Subcutaneous preadipocyte (primary cell): ENCODE data around the gene DCTPP1. TPM values are rescaled to one million over a fixed set of nuclear protein-coding genes. Genes with fewer than 3 reads are reported as not detected.
A peak's percentile ranks its signal among the peaks of the same experiment; 100 is the strongest.

Experiments used
- small RNA-seq: library from RNA; depleted of rRNA; stranded (forward); fragments of <200 nt; gene quantifications from one replicate; pipeline ENCODE3, GENCODE V24; 2012
- total RNA-seq: library from RNA; depleted of rRNA; stranded (reverse); fragments of >200 nt; gene quantifications from 2 replicates; pipeline ENCODE4 v1.2.3, GENCODE V29; 2012

The DCTPP1 gene
- 20.6 and 22.1 TPM in 2 replicates for total RNA-seq

GRCh38 chr16:30429678-30430427, at the start of gene DCTPP1:
DCTPP1 (minus strand) TSS chr16:30430030; CDS start chr16:30429980, 50 bp downstream.

GRCh38 chr16:30472328-30472942, 42.6 kb upstream of the DCTPP1 start, which contains the start of gene ITGAL:
ITGAL (plus strand) TSS chr16:30472742; CDS start chr16:30472838, 96 bp downstream.

DNA sequence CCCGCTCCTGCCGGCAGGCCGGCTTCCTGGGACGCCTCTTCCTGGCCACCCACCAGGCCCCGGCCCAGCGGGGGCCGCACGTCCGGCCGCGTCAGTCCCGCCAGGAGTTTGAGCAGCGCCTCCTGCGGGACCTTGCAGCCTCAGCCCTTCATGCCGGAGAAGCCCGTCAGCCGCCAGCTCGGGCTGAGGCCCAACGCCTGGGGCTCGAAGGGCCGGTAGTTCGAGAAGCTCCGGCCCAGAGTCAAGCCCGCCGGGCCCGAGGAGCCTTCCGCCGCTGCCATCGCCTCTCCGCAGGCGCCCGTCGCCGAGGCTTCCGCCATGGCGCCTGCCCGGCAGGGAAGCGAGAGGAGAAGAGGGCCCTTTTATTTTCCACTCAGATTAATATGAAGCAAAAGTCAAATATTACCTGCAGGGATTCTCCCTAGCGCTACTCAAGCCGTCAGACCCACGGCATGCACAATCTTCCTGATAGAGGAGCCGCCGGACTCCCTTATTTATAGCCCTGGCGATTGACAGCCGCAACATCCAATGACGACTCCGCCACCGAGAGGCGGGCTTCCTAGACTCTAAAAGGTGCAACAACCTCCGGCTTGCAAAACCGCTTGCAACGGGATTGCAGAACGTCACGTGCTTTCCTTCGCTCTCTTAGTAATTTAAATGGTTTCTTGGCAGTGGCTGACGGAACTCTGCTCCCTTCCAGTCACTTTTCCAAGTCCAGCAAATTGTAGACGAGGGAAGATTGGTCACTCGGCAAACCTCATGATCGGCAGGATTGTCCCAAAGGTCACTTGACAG, 15.8 kb upstream of the DCTPP1 start, which contains the start of gene SEPHS2:
Gene SEPHS2, minus strand, starts transcription at position 467 of the 795 bp plus-strand sequence. Its CDS starts 147 bp downstream, at position 320.

DNA sequence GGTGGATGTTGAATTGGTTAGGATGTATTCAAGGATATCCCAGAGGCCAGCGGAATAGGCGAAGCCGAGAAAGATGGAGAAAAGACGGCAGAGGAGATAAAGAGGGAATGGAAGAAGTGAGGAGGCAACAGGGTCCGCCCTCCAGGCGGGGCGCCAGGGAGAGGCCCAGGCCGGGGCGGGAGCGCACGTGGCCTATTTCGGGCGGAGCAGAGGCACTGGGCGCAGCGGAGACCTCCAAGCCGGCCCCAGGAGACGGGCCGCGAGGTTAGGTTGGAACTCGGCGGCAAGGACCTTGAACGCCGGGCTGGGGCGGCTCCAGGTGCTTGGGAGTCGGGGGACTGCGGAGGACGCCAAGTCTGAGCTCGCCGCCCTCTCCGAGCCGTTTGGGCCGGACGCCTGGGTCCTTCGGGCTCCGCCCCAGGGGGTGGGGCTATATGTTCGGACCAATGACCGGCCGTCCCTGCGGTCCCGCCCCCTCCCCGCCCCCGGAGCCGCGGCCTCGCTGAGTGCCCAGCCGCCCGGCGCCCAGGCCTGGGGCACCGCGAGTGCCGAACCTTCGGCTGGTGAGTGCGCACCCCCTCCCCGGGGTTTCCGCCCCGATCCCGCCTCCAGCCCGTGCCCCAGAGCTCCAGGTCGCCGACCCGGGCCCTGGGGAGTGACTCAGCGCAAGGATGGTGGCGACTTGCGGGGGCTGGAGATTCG, 22.6 kb downstream of the DCTPP1 start, which contains the start of gene ZNF771:
Gene ZNF771, plus strand, starts transcription at position 505 of the 702 bp plus-strand sequence. CDS start 448 bp downstream, outside the sequence.

DNA sequence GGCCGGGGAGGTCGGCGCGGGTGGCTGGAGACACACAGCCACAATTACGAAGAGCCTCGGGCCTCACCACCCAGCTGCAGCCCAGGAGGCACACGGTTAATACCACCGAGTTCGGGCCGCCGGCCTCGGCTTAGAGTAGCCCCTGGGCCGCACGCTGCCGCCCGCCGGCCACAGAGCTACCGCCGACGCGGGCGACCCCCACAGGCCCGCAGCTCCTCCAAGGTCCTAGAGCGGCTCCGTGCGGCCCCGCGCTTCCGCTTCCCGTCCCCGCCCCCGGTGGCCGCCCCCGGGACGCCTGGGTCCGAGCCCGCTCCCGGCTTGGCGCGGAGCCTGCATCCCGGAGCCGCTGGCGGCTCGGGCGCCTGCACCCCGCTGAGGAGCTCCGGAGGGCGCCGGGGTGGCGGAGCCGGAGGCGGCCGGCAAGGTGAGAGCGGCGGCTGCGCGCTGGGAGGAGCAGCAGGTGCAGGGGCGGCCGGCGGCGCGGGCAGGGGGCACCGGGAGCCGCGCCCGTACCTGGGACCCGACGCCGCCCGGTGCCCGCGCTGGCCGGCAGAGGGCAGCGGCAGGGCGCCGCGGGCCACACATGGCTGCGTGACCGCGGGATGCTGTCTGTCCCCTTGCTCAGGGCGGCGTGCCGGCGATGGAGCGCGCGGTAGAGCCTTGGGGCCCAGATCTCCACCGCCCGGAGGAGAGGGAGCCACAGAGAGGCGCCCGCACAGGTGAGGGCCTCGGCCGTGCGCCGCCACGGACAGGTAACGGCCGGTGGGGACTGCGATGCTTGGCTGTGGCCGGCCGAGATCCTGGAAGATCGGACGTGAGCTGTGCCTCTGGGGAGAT, 34.5 kb downstream of the DCTPP1 start, which contains the start of gene ZNF48:
Gene ZNF48, plus strand, starts transcription at position 266 of the 837 bp plus-strand sequence. Its CDS starts 375 bp downstream, at position 641.

GRCh38 chr16:30382111-30382881, 47.5 kb downstream of the DCTPP1 start, which contains the start of gene SEPTIN1:
SEPTIN1 (minus strand) TSS chr16:30382561; CDS start chr16:30382542, 19 bp downstream.

DNA sequence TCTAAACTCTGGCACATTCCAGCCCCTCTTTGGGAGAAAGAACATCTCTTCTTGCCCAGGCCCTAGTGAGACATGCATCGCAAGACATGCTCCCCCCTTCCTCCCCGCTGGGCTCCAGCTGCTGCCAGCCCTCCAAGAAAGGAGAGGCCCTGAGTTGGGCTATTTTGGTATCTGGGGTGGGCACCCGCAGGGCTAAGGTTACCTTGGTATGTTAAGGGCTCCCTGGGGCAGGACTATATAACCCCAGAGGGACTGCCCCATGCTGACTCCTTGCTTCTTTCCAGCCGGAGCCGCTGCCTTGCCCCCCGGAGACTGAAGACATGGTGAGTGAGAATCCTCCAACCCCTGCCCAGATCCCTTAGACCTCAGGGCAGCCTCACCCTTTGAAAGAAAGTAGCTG, 55.3 kb downstream of the DCTPP1 start, which contains the start of gene MYL11:
Gene MYL11, plus strand, starts transcription at position 265 of the 400 bp plus-strand sequence. Its CDS starts 56 bp downstream, at position 321.

Small RNAs within 50 kb of the gene (small RNA-seq; reads per million reads assigned to genes)
- not detected for gene RF00019
- 9.8 reads per million, percentile 95 among the genes with 10 or more reads in this experiment for gene RF00406

Other genes with a start within 250 kb of the DCTPP1 start
- 0.73 and 1.6 TPM in 2 replicates for gene CORO1A, start 246.4 kb downstream of the DCTPP1 start, total RNA-seq
- gene BOLA2B, start 236.4 kb downstream of the DCTPP1 start, total RNA-seq, result 47.7 and 168 TPM in 2 replicates
- gene SLX1A, start 236.2 kb downstream of the DCTPP1 start, total RNA-seq, result 37.5 and 42.6 TPM in 2 replicates
- gene SULT1A3, start 230.8 kb downstream of the DCTPP1 start, total RNA-seq, result 2.9 and 5.7 TPM in 2 replicates
- gene NPIPB13, start 181.6 kb downstream of the DCTPP1 start, total RNA-seq, result 0.73 TPM in 1 of 2 replicates, not detected in the other
- 21.7 and 22.3 TPM in 2 replicates for gene CD2BP2, start 74.7 kb downstream of the DCTPP1 start, total RNA-seq
- 38.6 and 47.3 TPM in 2 replicates for gene TBC1D10B, start 59.5 kb downstream of the DCTPP1 start, total RNA-seq
- gene MYL11, start 55.2 kb downstream of the DCTPP1 start, total RNA-seq, result not detected in 2 replicates
- 0.20 TPM in 1 of 2 replicates, not detected in the other for gene SEPTIN1, start 47.5 kb downstream of the DCTPP1 start, total RNA-seq
- gene ZNF48, start 34.6 kb downstream of the DCTPP1 start, total RNA-seq, result 5.5 and 6.5 TPM in 2 replicates
- gene ZNF771, start 22.4 kb downstream of the DCTPP1 start, total RNA-seq, result 9.8 and 12.1 TPM in 2 replicates
- 6.8 and 7.7 TPM in 2 replicates for gene SEPHS2, start 15.8 kb upstream of the DCTPP1 start, total RNA-seq
- gene ITGAL, start 42.7 kb upstream of the DCTPP1 start, total RNA-seq, result under 0.01 TPM in 1 of 2 replicates, not detected in the other
- gene ZNF768, start 96.5 kb upstream of the DCTPP1 start, total RNA-seq, result 18.0 and 20.5 TPM in 2 replicates
- 8.1 and 8.4 TPM in 2 replicates for gene ZNF747, start 104.8 kb upstream of the DCTPP1 start, total RNA-seq
- 4.8 and 7.6 TPM in 2 replicates for gene ZNF764, start 128.3 kb upstream of the DCTPP1 start, total RNA-seq
- 4.9 and 8.5 TPM in 2 replicates for gene ZNF688, start 141.7 kb upstream of the DCTPP1 start, total RNA-seq
- gene ZNF785, start 155.7 kb upstream of the DCTPP1 start, total RNA-seq, result 9.4 and 11.4 TPM in 2 replicates
- 5.1 and 5.5 TPM in 2 replicates for gene ZNF689, start 180.4 kb upstream of the DCTPP1 start, total RNA-seq
- 5.9 and 7.8 TPM in 2 replicates for gene PRR14, start 220.9 kb upstream of the DCTPP1 start, total RNA-seq
- gene FBRS, start 228.4 kb upstream of the DCTPP1 start, total RNA-seq, result 13.2 and 32.6 TPM in 2 replicates